NB4 (cell line): ENCODE data around the gene WSCD1.

ENCODE experiments used
- DNase-seq: peaks from one replicate; pipeline ENCODE4 v3.0.0; 2010; ENCODE audit warnings: low read depth
- H3K4me3 ChIP-seq: one replicate; pipeline ENCODE4 v1.5.1; 2011; ENCODE audit warnings: mild to moderate bottlenecking, low read depth, low read length, moderate library complexity
- MYC ChIP-seq: IDR thresholded peaks from 2 replicates; pipeline ENCODE4 v1.6.1; 2011; ENCODE audit warnings: low read depth, low read length
- POLR2A ChIP-seq: IDR thresholded peaks from 2 replicates; pipeline ENCODE4 v1.6.1; 2011; ENCODE audit warnings: mild to moderate bottlenecking; ENCODE audit not compliant: insufficient read length; ENCODE audit errors: extremely low read depth
- TF ChIP-seq, protein P1 (sequence below): IDR thresholded peaks from one replicate; pipeline ENCODE4 v1.5.1; 2012; ENCODE audit warnings: low read depth, low read length
- TF ChIP-seq, protein P2 (sequence below): IDR thresholded peaks from 2 replicates; pipeline ENCODE4 v1.6.1; 2011; ENCODE audit warnings: low read depth, low read length

The WSCD1 gene

DNA sequence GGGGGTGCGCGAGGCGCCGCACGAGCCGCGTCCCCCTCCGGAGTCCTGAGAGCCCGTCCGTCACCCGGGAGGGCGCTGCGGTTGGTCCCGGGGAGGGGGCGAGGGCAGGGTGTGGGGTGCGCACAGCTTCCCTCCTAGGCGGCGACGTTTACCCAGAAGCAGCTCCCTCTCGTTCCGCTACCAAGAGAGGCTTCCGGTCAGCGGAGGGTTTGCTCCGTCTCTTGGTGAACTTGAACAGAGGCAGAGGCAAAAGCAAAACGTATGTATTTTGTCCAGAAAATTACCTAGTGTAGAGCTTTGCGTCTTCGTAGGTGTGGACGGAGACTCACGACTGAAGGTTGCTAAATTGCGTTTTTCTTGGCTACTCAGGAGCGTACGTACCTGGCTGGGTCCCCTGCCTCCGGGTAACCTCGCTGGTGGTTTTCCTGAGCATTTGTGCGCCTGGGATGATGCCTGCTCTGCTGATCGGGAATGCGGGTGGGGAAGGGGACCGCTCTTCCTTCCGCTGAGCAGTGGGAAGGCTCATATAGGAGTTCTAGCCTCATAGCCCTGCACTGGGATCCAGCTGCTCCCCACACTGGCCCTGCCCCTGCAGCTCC is 833 bp downstream of the WSCD1 start:
- DNase-seq = no peak
- no peak for TF ChIP-seq POLR2A
- TF ChIP-seq MYC = no peak
- TF ChIP-seq, protein P1, sequence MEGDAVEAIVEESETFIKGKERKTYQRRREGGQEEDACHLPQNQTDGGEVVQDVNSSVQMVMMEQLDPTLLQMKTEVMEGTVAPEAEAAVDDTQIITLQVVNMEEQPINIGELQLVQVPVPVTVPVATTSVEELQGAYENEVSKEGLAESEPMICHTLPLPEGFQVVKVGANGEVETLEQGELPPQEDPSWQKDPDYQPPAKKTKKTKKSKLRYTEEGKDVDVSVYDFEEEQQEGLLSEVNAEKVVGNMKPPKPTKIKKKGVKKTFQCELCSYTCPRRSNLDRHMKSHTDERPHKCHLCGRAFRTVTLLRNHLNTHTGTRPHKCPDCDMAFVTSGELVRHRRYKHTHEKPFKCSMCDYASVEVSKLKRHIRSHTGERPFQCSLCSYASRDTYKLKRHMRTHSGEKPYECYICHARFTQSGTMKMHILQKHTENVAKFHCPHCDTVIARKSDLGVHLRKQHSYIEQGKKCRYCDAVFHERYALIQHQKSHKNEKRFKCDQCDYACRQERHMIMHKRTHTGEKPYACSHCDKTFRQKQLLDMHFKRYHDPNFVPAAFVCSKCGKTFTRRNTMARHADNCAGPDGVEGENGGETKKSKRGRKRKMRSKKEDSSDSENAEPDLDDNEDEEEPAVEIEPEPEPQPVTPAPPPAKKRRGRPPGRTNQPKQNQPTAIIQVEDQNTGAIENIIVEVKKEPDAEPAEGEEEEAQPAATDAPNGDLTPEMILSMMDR = no peak
- TF ChIP-seq, protein P2, sequence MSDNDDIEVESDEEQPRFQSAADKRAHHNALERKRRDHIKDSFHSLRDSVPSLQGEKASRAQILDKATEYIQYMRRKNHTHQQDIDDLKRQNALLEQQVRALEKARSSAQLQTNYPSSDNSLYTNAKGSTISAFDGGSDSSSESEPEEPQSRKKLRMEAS = no peak
- no peak overlapping the region for H3K4me3 ChIP-seq

DNA sequence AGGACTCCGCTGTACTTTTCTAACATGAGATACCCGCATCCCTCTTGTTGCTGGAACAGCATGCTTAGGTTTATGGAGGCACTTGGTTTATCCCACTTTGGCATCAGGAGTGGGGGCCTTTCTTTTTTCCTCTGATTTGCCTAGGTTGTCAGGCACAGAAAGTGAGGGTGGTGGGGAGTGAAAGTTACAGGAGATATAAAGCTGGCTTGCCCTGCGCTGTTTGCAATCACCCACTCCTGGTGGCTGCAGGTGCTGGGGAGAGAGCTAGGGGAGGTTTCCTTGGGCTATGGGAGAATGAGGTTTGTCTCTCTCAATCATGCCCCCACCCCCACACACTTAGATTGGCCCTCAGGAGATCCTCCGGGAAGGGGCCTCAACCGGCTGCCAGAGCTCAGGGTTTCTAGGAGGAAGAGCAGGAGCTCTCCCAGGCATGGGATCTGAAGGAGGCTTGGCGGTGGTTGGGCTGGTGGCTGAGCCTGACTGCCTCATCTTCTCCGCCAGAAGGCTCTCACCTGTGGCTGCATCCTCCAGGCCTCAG is 1.4 kb downstream of the WSCD1 start:
- TF ChIP-seq MYC (no peak), POLR2A (no peak)
- TF ChIP-seq, protein P2 = no peak
- TF ChIP-seq, protein P1 = no peak
- no peak for DNase-seq
- H3K4me3 ChIP-seq = no peak overlapping the region

DNA sequence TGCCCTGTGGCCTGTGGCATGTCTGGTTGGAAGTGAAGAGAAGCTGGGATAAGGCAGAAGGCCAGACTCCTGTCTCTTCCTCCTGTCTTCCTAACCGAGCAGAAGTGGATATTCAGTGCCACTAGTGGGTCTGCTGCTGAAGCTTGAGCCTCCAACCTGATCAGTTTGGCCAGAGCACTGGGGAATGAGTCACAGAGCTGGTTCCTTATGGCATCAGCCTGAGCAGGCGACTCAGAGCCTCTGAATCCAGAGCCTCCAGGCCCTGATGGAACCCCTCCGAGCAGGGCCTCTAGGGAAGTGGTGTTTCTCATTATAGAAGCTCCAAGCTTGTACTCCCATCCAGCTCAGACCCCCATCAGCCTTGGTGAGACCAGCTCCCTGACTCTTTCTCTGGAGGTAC is 2.0 kb downstream of the WSCD1 start:
- H3K4me3 ChIP-seq = no peak overlapping the region
- TF ChIP-seq MYC (no peak), POLR2A (no peak)
- TF ChIP-seq, protein P2 = no peak
- TF ChIP-seq, protein P1 = no peak
- DNase-seq = no peak

DNA sequence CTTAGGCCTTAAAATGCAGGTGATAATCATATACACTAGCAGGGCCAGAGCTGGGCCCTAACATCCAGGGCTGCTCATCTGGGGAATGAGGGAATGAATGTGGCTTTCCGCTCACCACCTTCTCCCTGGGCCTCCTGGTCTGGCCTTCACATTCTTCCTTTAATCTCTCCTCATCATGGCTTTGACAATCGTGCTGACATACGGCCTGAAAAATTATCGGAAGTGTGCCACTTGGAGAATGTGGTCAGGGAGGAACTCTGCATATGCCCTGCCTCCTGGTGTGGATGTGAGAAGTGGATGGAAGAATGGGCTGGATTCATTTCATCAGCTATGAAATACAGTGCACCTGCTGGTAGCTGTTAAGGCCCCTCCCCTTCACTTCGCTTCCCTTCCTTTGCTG is 2.4 kb downstream of the WSCD1 start:
- no peak for DNase-seq
- H3K4me3 ChIP-seq = no peak overlapping the region
- no peak for TF ChIP-seq MYC
- TF ChIP-seq, protein P1 = no peak
- TF ChIP-seq, protein P2 = no peak
- TF ChIP-seq POLR2A = no peak

DNA sequence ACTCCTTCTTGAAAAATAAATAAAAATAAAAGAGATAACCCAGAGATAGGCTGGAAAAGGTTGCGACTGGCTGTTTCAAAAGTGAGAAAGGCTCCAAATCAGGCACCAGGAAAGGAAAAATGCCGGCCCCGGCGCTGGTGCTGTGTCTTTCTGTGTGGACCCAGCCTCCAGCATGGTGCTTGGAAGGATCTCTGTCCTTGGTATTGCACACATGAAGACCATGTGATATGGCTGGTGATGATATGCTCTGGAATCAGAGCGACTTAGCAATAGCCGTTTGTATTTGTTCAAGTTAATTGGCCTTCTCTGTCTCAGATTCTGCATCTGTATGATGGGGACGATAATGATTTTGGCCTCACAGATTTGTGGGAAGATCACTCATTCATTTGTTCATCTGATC is 3.4 kb downstream of the WSCD1 start:
- TF ChIP-seq, protein P2 = no peak
- TF ChIP-seq MYC = no peak
- TF ChIP-seq, protein P1 = no peak
- TF ChIP-seq POLR2A = no peak
- H3K4me3 ChIP-seq = no peak overlapping the region
- DNase-seq = no peak
